Activated T-cell treated with anti-CD3 and anti-CD28 coated beads, Interleukin-2, amount 50 U/mL, for 48 hours (primary cell): ENCODE data around the gene PHF19.

Experiments used
- DNase-seq, 2 experiments: peaks; one replicate each; pipeline ENCODE4 v3.0.0-alpha.2; 2020

PHF19 gene

GRCh38 chr9:120891884-120892747 lies 15.1 kb upstream of the PHF19 start:
- DNase-seq: peak in 1 of 2 experiments; percentile 64

GRCh38 chr9:120891245-120891883 lies 14.4 kb upstream of the PHF19 start:
- peak; percentile 77 to 78 for DNase-seq

GRCh38 chr9:120890320-120891244 lies 13.6 kb upstream of the PHF19 start:
- DNase-seq: peak in 1 of 2 experiments; percentile 65

GRCh38 chr9:120889606-120890271 lies 12.8 kb upstream of the PHF19 start:
- DNase-seq: no peak

- DNase-seq: no peak
Measured at GRCh38 chr9:120888626-120889025, 11.6 kb upstream of the PHF19 start.

GRCh38 chr9:120886490-120886967 lies 9.5 kb upstream of the PHF19 start:
- no peak for DNase-seq

- no peak for DNase-seq
Measured at GRCh38 chr9:120885958-120886357, 9.0 kb upstream of the PHF19 start.

- DNase-seq: no peak
Measured at GRCh38 chr9:120885457-120885856, 8.5 kb upstream of the PHF19 start.

GRCh38 chr9:120883608-120883996 lies 6.6 kb upstream of the PHF19 start:
- no peak for DNase-seq

- DNase-seq: peak in 1 of 2 experiments; percentile 33
Measured at GRCh38 chr9:120882935-120883607, 6.1 kb upstream of the PHF19 start.

- no peak for DNase-seq
Measured at GRCh38 chr9:120879446-120879845, 2.5 kb upstream of the PHF19 start.

- peak in 1 of 2 experiments; percentile 56 for DNase-seq
Measured at GRCh38 chr9:120878188-120879130, 1.5 kb upstream of the PHF19 start.

GRCh38 chr9:120877276-120878034 lies 467 bp upstream of the PHF19 start:
- DNase-seq: peak; percentile 85 to 88

- peak; percentile 93 to 94 for DNase-seq
Measured at GRCh38 chr9:120875954-120876841, 790 bp downstream of the PHF19 start.

GRCh38 chr9:120875643-120875953 lies 1.4 kb downstream of the PHF19 start:
- DNase-seq: no peak

- no peak for DNase-seq
Measured at GRCh38 chr9:120875195-120875565, 1.8 kb downstream of the PHF19 start.

- DNase-seq: no peak
Measured at GRCh38 chr9:120874226-120875194, 2.5 kb downstream of the PHF19 start.

- no peak for DNase-seq
Measured at GRCh38 chr9:120873512-120873911, 3.5 kb downstream of the PHF19 start.
